HK-2 (cell line): ENCODE measurements around the gene PRKAR2B.
"Not testable (repeated sequence)": the region's sequence is repeated elsewhere in the genome, so short reads cannot be mapped to it uniquely, and the experiment has no call there.

Experiments used
- DNase-seq: peaks from one replicate; pipeline ENCODE4 v3.0.0-alpha.2; 2018; ENCODE audit not compliant: unreplicated experiment

The PRKAR2B gene

DNA sequence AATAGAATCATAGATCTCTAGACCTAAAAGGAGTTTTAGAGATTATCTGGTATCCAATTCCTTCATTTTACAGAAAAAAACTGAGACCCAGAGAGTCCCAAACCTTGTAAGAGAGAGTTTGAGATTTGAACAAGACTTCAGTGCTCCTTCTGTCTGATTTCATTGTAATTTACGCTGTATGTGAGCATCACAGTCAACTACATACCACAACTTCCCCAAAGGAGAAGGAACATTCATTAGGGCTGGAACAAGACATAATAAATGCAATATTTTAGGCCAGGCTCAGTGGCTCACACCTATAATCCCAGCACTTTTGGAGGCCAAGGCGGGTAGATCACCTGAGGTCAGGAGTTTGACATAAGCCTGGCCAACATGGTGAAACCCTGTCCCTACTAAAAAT is 17.3 kb upstream of the PRKAR2B start:
- no peak for DNase-seq

DNA sequence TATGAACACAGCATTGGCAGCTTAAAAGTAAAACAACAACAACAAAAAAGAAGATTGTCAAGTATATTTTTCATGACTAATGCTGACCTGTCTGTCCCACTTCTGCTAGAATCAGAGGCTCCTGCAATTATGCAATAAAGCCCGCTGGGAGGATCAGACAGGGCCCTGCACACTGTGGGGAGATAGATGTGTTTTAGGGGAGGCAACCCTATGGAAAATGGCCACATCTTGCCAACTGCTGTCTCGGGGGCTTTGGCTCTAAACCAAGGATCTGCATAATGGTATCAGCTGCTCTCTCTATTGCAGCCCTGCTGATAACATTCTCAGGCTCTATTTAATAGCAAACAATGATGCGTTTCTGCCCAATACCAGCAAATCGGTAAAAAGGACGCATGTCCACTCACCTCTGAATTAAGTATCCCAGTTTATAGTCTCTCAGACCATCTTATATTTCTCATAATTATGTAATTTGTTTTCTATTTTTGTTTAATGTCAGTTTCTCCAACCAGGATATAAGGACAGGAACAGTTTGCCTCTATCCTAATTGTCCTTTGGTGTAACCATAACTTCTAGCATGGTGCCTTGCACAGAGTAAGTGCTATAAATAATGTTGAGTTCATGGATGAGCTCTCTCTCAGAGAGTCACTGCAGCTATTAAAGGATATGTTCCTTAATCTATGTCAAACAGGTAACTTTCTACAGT is 15.3 kb upstream of the PRKAR2B start:
- no peak for DNase-seq

DNA sequence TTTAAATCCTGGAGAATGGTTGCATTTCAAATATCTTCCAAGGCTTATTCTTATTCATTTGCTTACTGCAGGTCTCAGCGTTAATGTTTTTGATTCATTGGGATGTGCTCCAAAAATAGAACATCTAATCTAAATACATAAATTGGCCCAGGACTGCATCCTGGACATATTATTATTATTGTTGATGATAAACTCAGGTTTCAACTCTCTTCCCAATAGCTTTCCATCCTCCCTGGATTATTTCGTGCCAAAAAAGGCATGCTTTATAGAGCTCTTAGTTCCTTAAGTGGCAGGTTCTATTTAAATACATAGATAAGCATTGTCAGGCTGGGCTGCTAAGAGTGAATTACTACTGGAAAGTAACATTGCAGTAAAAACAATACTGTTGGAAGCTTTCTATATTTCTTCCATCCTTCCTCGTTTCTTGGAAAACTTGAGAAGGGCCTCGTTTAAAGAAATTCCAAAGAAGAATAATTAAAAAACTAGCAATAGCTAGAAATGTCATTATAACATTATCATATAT is 14.7 kb upstream of the PRKAR2B start:
- no peak for DNase-seq

DNA sequence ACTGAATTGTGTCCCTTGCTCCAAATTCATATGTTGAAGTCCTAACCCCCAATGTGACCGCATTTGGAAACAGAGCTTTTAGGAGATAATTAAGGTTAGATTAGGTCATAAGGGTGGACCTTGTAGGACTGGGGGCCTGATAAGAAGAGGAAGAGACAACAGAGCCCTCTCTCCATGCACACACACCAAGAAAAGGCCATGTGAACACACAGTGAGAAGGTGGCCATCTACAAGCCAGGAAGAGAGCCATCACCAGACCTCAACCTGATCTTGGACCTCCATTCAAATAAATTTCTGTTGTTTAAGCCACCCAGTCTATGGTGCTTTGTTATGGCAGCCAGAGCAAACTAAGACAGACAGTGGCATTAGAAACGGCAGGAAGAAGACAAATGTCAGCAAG is 12.5 kb upstream of the PRKAR2B start:
- no peak for DNase-seq

DNA sequence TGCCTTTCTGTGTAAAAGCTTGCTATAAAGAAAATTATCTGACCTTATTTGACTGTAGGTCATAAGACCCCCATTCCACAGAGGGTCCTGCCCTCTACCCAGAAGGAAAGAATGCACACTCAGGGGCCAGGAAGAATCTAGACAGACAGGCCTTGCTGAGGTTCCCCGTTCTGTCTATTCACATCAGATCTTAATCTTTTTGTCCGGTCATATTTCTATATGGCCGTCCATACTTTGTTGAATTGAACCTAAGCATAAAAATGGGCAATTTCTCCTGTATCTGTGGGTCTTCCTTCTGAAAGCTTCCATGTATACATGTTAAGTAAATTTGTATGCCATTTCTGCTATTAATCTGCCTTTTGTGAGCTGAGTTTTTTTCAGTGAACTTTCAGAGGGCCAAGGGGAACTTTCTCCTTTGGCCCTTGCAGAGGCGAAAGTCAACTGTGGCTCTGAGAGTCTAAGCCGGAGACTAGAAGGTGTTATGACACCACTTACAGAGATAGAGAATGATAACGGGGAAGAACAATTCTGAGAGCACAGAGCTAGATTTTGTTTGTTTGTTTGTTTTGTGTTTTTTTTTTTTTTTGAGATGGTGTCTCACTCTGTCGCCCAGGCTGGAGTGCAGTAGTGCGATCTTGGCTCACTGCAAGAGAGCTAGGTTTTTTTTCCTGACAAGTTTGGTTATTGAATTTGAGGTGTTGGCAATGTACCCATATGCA is 11.6 kb upstream of the PRKAR2B start:
- DNase-seq: no peak

DNA sequence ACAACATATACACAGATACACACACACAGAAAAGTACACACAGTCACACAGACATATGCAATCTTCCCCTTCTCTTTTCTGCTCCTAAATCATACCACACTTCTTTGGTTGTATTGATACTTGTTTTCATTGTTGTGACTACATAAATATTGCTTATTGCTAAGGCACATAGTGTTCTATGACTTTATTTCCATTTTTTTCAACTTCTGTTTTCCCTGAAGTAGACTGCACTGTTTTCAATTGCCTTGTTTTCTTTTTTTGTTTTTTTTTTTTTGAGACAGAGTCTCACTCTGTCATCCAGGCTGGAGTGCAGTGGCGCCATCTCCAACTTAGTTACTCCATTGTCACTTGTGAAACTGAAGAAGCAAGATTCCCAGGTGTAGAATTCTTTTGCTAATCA is 10.0 kb upstream of the PRKAR2B start:
- no peak for DNase-seq

DNA sequence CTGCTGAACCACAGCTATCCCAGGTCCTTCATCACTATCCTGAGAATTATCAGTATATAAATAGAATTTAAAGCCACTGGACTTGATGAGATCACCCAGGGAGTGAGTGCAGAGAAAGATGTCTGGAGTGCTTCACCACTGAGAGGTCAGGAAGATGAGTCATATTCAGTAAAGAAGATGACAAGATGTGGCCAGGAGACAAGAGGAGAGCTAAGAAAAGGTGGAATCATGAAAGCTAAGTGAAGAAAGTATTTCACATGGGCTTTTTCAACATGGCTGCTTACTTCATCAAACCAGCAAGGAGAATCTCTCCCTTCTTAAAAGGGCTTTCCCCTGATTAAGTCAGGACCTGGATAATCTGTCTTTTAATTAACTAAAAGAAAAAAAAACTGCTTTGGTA is 9.1 kb upstream of the PRKAR2B start:
- DNase-seq: peak; percentile 35

GRCh38 chr7:107036535-107036934 is 8.0 kb upstream of the PRKAR2B start:
- DNase-seq: no peak

DNA sequence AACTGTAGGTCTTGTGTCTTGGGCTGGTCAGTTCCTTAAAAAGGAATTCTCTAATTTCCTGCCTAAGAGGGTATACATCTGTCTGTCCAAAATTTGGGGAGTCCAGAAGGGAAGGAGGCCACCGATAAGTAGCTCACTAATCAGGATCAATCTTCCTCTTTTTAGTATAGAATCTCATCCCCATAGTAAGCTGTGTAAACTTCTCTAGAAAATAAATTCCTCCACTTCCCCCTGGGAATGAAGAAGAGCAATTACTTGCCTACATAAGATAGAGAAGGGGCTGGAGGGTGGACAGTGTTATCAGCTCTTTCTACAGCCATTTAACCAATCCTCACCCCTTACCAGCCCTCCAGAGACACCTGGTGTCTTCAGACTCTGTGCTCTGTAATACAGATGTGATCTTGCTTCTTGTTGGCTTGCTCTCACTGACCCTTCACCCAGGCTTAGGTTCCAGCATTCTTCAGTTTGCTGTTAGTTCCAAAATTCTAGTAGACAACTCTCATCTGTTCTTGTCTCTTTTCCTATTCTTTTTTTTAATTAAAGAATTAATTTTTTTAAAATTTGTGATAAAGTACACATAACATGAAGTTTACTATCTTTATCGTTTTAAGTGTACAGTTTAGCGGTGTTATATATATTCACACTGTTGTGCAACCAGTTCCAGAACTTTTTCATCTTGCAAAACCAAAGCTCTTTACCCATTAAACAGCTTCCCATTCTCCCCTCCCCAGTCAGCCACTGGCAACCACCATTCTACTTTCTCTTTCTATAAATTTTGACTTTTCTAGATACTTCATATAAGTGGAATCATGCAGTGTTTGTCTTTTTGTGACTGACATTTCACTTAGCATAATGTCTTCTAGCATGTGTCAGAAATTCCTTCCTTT is 6.5 kb upstream of the PRKAR2B start:
- no peak for DNase-seq

DNA sequence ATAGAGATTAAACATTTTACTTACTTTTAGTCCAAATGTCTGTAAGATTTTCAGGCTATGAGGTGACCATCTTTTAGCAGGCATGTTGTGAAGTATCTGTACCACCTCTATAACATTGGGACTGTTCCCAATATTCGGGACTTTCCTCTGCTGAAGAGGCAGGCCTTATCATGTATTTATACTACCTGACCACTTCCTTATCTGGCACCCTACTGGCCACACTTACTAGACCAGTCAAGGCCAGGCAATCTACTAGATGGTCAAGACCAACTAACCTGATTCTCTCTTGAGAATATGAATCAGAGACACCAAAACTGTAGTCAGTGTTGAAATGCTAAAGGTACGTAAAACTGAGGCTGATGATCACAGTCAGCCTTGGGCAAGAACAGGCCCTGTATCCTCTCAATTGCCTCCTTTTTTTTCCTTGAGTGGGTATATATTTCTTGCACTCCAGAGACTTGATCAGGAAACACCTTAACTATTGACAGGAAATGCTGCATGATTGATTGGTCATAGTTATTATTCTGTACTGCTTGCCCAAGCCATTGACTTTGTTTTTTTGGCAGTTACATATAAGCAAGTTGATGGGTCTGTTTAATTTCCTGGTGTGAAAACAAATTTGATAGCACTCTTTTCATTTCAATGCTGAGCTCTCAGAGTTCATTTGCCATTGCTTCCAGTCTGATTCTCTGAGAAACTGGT is 5.2 kb upstream of the PRKAR2B start:
- DNase-seq: no peak

- DNase-seq: no peak
These were observed 3.4 kb upstream of the PRKAR2B start for GRCh38 chr7:107041097-107041496.

DNA sequence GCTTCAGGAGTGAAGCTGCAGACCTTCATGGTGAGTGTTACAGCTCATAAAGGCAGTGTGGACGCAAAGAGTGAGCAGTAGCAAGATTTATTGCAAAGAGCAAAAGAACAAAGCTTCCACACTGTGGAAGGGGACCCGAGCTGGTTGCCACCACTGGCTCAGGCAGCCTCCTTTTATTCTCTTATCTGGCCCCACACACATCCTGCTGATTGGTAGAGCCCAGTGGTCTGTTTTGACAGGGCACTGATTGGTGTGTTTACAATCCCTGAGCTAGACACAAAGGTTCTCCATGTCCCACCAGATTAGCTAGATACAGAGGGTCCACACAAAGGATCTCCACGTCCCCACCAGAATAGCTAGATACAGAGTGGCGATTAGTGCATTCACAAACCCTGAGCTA is 2.7 kb upstream of the PRKAR2B start:
- DNase-seq: not testable (repeated sequence)

DNA sequence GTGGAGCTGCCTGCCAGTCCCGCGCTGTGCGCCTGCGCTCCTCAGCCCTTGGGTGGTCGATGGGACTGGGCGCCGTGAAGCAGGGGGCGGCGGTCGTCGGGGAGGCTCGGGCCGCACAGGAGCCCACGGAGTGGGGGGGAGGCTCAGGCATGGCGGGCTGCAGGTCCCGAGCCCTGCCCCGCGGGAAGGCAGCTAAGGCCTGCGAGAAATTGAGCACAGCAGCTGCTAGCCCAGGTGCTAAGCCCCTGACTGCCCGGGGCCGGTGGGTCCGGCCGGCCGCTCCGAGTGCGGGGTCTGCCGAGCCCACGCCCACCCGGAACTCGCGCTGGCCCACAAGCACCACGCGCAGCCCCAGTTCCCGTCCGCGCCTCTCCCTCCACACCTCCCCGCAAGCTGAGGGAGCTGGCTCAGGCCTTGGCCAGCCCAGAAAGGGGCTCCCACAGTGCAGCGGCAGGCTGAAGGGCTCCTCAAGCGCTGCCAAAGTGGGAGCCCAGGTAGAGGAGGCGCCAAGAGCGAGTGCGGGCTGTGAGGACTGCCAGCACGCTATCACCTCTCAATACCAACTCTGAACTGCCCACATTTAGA is 2.1 kb upstream of the PRKAR2B start:
- DNase-seq: not testable (repeated sequence)

DNA sequence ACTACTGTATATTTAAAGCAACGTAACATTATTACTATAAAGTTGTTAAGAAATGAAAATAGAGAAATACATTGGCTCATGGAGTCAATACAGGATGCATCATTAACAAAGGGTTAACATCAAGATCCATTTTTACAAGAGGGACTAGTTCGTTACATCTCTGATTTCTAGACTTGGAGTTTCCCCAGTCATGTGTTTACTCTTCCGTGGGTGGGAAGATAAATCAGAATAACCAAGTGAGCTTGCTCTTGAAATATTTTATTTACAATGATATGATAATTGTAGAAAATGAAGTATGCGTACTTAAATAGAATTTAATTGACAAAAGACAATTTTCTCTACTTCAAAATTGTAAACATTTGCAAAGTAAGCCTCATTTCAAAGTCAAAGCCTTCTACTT is 1.0 kb upstream of the PRKAR2B start:
- DNase-seq: no peak

GRCh38 chr7:107043921-107044346 is 571 bp upstream of the PRKAR2B start:
- DNase-seq: no peak

GRCh38 chr7:107045195-107045960 is 873 bp downstream of the PRKAR2B start:
- DNase-seq: peak; percentile 6

- DNase-seq: no peak
These were observed 1.5 kb downstream of the PRKAR2B start for GRCh38 chr7:107045980-107046379.

DNA sequence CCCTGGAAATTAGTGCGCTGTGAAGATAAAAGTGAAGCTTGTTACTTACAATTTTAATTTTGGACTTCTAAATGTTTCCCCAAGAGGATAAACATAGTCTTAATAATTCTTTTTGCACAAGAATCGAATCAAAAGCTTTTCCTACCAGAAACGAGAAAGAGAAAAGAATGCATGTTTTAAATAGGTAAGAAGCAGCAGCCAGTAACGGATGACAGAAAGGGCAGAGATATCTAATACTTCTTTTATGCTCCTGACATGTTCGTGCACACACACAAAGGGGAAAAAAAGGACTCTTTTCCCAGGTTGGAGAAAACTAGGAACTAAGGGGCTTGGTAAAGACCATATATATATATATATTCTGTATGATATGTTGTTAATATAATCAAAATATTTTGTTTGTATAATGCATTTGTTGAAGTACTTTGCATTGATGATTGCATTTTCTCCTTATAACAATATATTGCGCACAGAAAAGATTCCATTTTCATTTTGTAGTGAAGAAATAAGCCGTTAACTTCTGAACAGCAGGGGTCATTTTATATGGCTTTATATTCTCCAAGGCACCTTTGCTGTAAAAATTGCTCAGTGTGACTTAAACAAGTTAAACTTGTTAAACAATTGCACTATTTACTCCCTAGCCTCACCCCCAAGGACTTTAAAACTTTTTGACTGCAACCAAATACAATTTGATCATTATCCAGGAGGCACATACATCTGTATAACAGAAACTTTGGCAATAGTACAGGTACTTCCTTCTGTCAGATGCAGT is 2.2 kb downstream of the PRKAR2B start:
- DNase-seq: no peak

DNA sequence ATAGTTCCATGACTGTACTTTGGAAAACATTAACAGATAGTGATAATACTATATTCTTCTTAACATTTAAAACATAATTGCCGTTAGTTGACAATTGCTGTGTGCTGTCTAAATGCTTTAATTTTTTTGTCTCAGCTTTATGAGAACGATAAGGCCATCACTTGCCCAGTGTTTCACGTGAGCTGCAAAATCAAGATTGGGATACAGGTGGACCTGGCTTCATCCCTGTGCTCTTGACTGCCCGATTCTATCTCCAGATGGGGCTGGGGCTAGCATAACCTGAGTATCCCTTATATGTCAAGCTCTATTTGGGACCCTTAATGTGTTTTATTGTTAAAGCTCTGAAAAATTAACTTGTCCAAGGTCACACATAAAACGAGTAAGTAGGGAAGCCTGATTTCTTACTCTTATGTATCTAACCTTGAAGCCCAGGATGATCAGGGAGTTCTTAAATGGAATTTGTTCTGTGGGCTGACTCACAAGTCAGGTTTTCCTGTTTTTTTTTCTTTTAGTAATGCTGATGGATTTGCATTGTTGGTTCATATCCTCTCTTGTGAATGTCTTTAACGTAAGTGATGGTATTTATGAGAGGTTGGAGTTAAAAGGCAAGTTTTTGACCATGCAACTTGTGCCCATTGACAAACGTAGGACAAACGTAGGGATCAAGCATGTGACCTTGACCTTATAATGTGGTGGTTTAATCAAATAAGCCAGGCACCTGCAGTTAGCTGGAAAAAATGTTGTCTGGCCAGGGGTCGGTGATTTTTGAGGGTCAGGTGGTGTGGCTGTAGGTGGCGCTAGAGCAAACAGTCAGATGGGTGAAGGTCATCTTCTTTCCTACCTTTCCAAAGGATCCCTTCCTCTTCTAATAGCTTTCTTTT is 3.6 kb downstream of the PRKAR2B start:
- DNase-seq: no peak
